HEK293T (cell line): Measurements from ENCODE around the gene WSB1.

Source experiments
- ARNT ChIP-seq: fragments of 450-650 bp; IDR thresholded peaks from 2 replicates; pipeline ENCODE4 v1.6.1; 2017; ENCODE audit warnings: mild to moderate bottlenecking
- BHLHE40 ChIP-seq: fragments of 450-650 bp; IDR thresholded peaks from 2 replicates; pipeline ENCODE4 v1.6.1; 2016; ENCODE audit warnings: mild to moderate bottlenecking, moderate library complexity, borderline replicate concordance
- CTBP1 ChIP-seq: fragments of 450-650 bp; IDR thresholded peaks from 2 replicates; pipeline ENCODE4 v1.6.1; 2016; ENCODE audit warnings: borderline replicate concordance
- ELF4 ChIP-seq: fragments of 450-650 bp; IDR thresholded peaks from 2 replicates; pipeline ENCODE4 v1.6.1; 2017; ENCODE audit warnings: antibody characterized with exemption
- FOXA1 ChIP-seq: fragments of 450-650 bp; IDR thresholded peaks from 2 replicates; pipeline ENCODE4 v1.6.1; 2016; ENCODE audit warnings: mild to moderate bottlenecking
- FOXK2 ChIP-seq: fragments of 450-650 bp; IDR thresholded peaks from 2 replicates; pipeline ENCODE4 v1.6.1; 2016; ENCODE audit warnings: mild to moderate bottlenecking
- FOXM1 ChIP-seq: fragments of 450-650 bp; IDR thresholded peaks from 2 replicates; pipeline ENCODE4 v1.6.1; 2017; ENCODE audit warnings: mild to moderate bottlenecking, borderline replicate concordance
- LEF1 ChIP-seq: fragments of 450-650 bp; IDR thresholded peaks from 2 replicates; pipeline ENCODE4 v1.6.1; 2017; ENCODE audit warnings: mild to moderate bottlenecking, borderline replicate concordance
- NFRKB ChIP-seq: fragments of 450-650 bp; IDR thresholded peaks from 2 replicates; pipeline ENCODE4 v1.6.1; 2016; ENCODE audit warnings: mild to moderate bottlenecking, moderate library complexity
- PKNOX1 ChIP-seq: fragments of 450-650 bp; IDR thresholded peaks from 2 replicates; pipeline ENCODE4 v1.6.1; 2016
- SP1 ChIP-seq: fragments of 450-650 bp; IDR thresholded peaks from 2 replicates; pipeline ENCODE4 v1.6.1; 2017
- SUZ12 ChIP-seq: fragments of 450-650 bp; IDR thresholded peaks from 2 replicates; pipeline ENCODE4 v1.6.1; 2016; ENCODE audit warnings: mild to moderate bottlenecking
- ZNF384 ChIP-seq: fragments of 450-650 bp; IDR thresholded peaks from 2 replicates; pipeline ENCODE4 v1.6.1; 2016

DNA sequence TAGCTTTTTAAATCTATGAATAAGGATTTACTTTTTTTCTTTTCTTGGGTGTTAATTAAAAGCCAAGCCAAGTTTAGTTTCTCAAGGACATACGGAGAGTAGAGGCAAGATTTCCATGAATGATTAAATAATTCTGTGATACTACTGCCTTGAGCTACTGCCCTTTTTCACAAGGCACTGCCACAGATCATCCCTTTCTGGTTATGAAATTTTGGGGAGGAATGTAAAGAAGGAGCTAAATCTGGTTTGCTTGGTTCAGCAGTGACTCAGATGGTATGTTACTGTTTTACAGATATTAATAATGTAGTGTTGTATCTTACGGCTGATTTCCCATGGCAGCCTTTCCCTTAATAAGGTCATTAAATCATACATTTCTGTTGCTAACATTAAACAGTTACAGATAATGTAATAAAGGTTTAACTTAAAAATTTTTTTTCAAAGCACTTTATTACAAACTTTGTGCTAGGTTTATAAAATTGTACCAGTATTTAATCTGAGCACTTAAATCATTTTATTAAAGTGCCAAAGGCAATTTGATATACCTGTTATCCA, 2.6 kb downstream of the WSB1 start:
- TF ChIP-seq ZNF384 (no peak), ELF4 (no peak), LEF1 (no peak), FOXM1 (no peak), SP1 (no peak), NFRKB (no peak), CTBP1 (no peak), BHLHE40 (no peak), ARNT (no peak), FOXK2 (no peak), PKNOX1 (no peak), SUZ12 (no peak), FOXA1 (no peak)
